ENCODE measurements around the gene MYH10.

Gene MYH10

DNA sequence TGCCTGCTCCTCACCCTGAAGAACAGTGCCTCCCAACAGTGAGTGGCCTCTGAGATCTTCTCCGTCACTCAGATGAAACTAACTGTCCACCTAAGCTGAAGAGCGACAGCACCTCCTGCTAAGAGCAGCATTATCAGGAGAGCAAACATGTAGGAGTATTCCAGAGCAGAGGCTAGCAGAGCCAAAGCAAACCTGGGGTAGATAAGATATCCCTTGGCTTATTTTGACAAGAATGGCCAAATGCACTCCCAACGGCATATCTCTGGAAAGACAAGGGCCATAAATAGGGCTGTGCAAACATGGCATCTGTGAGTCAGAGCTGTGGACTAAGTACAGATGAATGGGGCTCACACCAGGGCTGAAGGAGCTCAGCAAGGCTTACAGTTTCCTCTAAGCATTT is 98.5 kb downstream of the MYH10 start:
- no peak overlapping the region for H3K4me2 ChIP-seq (ENCODE audit: low read depth, low read length, poor library complexity, severe bottlenecking)
- no peaks in the 10 kb centered on the region for H3K36me3 ChIP-seq (ENCODE audit: low read length)
- H2AFZ ChIP-seq (ENCODE audit: low read depth, low read length, severe bottlenecking), result no peak overlapping the region
- H3K9me3 ChIP-seq (ENCODE audit: insufficient read depth, low read length), result no peaks in the 10 kb centered on the region
- H3K9me2 ChIP-seq (replicated peaks; ENCODE audit: insufficient read depth, low read length), result no peaks in the 10 kb centered on the region
- no peaks in the 10 kb centered on the region for H3K79me2 ChIP-seq (ENCODE audit: insufficient read depth, low read length)
- H3F3A ChIP-seq (ENCODE audit: insufficient read depth), result no peaks in the 10 kb centered on the region
- H3K27ac ChIP-seq (ENCODE audit: low read depth, low read length), result no peak overlapping the region
- no peak for TF ChIP-seq EZH2phosphoT487 (conservative IDR thresholded peaks at IDR 0.05; ENCODE audit: low read length)
- TF ChIP-seq, protein P1, sequence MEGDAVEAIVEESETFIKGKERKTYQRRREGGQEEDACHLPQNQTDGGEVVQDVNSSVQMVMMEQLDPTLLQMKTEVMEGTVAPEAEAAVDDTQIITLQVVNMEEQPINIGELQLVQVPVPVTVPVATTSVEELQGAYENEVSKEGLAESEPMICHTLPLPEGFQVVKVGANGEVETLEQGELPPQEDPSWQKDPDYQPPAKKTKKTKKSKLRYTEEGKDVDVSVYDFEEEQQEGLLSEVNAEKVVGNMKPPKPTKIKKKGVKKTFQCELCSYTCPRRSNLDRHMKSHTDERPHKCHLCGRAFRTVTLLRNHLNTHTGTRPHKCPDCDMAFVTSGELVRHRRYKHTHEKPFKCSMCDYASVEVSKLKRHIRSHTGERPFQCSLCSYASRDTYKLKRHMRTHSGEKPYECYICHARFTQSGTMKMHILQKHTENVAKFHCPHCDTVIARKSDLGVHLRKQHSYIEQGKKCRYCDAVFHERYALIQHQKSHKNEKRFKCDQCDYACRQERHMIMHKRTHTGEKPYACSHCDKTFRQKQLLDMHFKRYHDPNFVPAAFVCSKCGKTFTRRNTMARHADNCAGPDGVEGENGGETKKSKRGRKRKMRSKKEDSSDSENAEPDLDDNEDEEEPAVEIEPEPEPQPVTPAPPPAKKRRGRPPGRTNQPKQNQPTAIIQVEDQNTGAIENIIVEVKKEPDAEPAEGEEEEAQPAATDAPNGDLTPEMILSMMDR (IDR thresholded peaks at IDR 0.05; ENCODE audit: insufficient read depth, low read length, poor library complexity, severe bottlenecking), result no peak
- no peak overlapping the region for H3K4me3 ChIP-seq (ENCODE audit: insufficient read depth, low read length, poor library complexity, severe bottlenecking)
- no peaks in the 10 kb centered on the region for H3K27me3 ChIP-seq (ENCODE audit: low read length)
- no peaks in the 10 kb centered on the region for H4K20me1 ChIP-seq (ENCODE audit: low read depth, low read length)
- H3K9ac ChIP-seq (ENCODE audit: low read length), result no peak overlapping the region

GRCh38 chr17:8522577-8522976 is 107.9 kb downstream of the MYH10 start:
- Histone ChIP-seq H3K36me3 (ENCODE audit: low read length) (no peaks in the 10 kb centered on the region), H3K79me2 (ENCODE audit: insufficient read depth, low read length) (no peaks in the 10 kb centered on the region), H3K27me3 (ENCODE audit: low read length) (no peaks in the 10 kb centered on the region), H3K9ac (ENCODE audit: low read length) (no peak overlapping the region), H3K4me2 (ENCODE audit: low read depth, low read length, poor library complexity, severe bottlenecking) (no peak overlapping the region), H4K20me1 (ENCODE audit: low read depth, low read length) (no peaks in the 10 kb centered on the region), H3K27ac (ENCODE audit: low read depth, low read length) (no peak overlapping the region), H3K9me3 (ENCODE audit: insufficient read depth, low read length) (no peaks in the 10 kb centered on the region), H2AFZ (ENCODE audit: low read depth, low read length, severe bottlenecking) (no peak overlapping the region), H3F3A (ENCODE audit: insufficient read depth) (no peaks in the 10 kb centered on the region), H3K9me2 (replicated peaks; ENCODE audit: insufficient read depth, low read length) (no peaks in the 10 kb centered on the region), H3K4me3 (ENCODE audit: insufficient read depth, low read length, poor library complexity, severe bottlenecking) (no peak overlapping the region)
- TF ChIP-seq EZH2phosphoT487 (conservative IDR thresholded peaks at IDR 0.05; ENCODE audit: low read length), result no peak
- TF ChIP-seq, protein P1 (IDR thresholded peaks at IDR 0.05; ENCODE audit: insufficient read depth, low read length, poor library complexity, severe bottlenecking), result no peak

DNA sequence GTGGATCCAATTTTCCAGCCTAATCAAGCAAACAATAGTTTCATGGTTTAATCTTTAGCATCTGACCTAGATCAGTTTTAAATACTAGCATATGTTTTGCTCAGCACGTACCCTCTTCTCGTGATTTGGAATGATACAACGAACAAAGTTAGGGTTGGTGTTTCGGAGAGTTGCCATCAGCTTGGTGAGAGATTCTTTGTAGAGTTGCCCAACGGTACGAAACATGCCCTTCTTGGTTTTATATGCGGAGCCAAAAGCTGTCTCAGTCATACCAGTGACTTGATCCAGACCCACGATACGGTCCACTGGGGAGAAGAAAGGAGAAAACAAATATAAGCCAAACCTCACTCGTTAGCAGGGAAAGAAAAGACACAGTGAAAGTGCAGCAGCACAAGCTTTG is 109.5 kb downstream of the MYH10 start:
- Histone ChIP-seq H3K36me3 (ENCODE audit: low read length) (no peaks in the 10 kb centered on the region), H3F3A (ENCODE audit: insufficient read depth) (no peaks in the 10 kb centered on the region)

More for the DNA sequence above, 109.5 kb downstream of the MYH10 start:
- no peak overlapping the region for H2AFZ ChIP-seq (ENCODE audit: low read depth, low read length, severe bottlenecking)
- H3K4me3 ChIP-seq (ENCODE audit: insufficient read depth, low read length, poor library complexity, severe bottlenecking), result no peak overlapping the region
- H4K20me1 ChIP-seq (ENCODE audit: low read depth, low read length), result no peaks in the 10 kb centered on the region
- H3K27ac ChIP-seq (ENCODE audit: low read depth, low read length), result no peak overlapping the region
- no peak for TF ChIP-seq EZH2phosphoT487 (conservative IDR thresholded peaks at IDR 0.05; ENCODE audit: low read length)
- TF ChIP-seq, protein P1 (IDR thresholded peaks at IDR 0.05; ENCODE audit: insufficient read depth, low read length, poor library complexity, severe bottlenecking), result no peak
- no peaks in the 10 kb centered on the region for H3K27me3 ChIP-seq (ENCODE audit: low read length)
- H3K9ac ChIP-seq (ENCODE audit: low read length), result no peak overlapping the region
- no peaks in the 10 kb centered on the region for H3K79me2 ChIP-seq (ENCODE audit: insufficient read depth, low read length)
- H3K4me2 ChIP-seq (ENCODE audit: low read depth, low read length, poor library complexity, severe bottlenecking), result no peak overlapping the region
- no peaks in the 10 kb centered on the region for H3K9me3 ChIP-seq (ENCODE audit: insufficient read depth, low read length)
- H3K9me2 ChIP-seq (replicated peaks; ENCODE audit: insufficient read depth, low read length), result no peaks in the 10 kb centered on the region
